Measurements from ENCODE around the gene NFATC1. TPM values are rescaled to one million over a fixed set of nuclear protein-coding genes. Genes with fewer than 3 reads are reported as not detected.

Gene NFATC1
- total and polyA plus RNA-seq, 9 donors = 8.4 to 28.3 (median 12.2) TPM

DNA sequence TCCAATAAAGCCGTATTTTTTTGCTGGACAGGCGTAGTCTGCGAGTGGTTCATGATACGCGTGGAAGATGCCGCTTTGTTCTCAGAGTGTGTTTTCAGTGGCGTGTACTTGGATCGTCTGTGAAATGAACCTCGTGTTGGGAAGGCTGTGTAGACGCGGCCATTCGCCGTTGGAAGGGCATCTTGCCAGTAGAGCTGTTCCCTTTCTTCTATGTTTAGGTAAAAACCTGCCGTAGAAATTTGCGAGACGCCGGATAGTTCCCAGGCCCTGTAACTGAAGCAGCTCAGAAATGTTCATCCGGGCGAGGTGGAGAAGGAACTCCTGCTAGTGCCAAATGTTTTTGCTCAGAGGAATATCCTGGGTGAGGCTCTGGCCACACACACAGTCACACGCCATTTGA, 133.6 kb downstream of the NFATC1 start:
- H3K9me3 ChIP-seq = no peaks in the 10 kb centered on the region
- peak in 3 of 5 donors; percentile 18 to 36 (median 24) for DNase-seq
- no peaks in the 10 kb centered on the region for H3K27me3 ChIP-seq
- no peak overlapping the region for H3K27ac ChIP-seq
- WGBS, 3 donors = 91 to 94% (median 91%) methylated on average over 20 of the region's 20 CpGs
- H3K4me1 ChIP-seq (ENCODE audit: insufficient read depth) = no peaks in the 10 kb centered on the region
- intact Hi-C loops (cut with DNase I) = loop anchor here (2.0 to 5.0 kb wide), 5 partner anchors 113 to 150 kb away; partner anchors contain the start of gene NFATC1 (in 1 of the 4)
- H3K4me3 ChIP-seq = no peak overlapping the region
- no peaks in the 10 kb centered on the region for H3K36me3 ChIP-seq
- TF ChIP-seq, protein P1, sequence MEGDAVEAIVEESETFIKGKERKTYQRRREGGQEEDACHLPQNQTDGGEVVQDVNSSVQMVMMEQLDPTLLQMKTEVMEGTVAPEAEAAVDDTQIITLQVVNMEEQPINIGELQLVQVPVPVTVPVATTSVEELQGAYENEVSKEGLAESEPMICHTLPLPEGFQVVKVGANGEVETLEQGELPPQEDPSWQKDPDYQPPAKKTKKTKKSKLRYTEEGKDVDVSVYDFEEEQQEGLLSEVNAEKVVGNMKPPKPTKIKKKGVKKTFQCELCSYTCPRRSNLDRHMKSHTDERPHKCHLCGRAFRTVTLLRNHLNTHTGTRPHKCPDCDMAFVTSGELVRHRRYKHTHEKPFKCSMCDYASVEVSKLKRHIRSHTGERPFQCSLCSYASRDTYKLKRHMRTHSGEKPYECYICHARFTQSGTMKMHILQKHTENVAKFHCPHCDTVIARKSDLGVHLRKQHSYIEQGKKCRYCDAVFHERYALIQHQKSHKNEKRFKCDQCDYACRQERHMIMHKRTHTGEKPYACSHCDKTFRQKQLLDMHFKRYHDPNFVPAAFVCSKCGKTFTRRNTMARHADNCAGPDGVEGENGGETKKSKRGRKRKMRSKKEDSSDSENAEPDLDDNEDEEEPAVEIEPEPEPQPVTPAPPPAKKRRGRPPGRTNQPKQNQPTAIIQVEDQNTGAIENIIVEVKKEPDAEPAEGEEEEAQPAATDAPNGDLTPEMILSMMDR (IDR thresholded peaks at IDR 0.05) = no peak
- no peak for TF ChIP-seq POLR2A (IDR thresholded peaks at IDR 0.05)
- TF ChIP-seq EP300 (IDR thresholded peaks at IDR 0.05) = no peak

DNA sequence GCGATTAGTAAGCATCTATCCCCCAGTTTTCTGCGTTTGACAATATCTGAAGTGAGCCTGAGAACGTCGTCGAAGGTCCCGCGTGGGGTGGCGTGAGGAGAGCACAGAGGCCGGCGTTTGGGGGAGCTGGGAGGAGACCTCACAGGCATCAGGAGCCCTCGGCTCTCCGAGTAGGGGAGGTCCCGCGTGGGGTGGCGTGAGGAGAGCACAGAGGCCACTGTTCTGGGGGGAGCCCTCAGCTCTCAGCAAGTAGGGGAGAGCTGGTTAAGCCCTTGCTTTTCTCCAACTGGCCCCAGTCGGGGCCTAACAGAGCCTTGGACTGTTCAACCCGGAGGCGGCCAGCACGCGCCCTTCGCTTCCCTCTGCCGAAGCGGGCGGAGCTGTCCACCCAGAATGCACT, 134.3 kb downstream of the NFATC1 start:
- intact Hi-C loops (cut with DNase I) = loop anchor here (2.0 to 5.0 kb wide), 5 partner anchors 112 to 151 kb away; partner anchors contain the start of gene NFATC1 (in 1 of the 4)
- peak in 3 of 5 donors; percentile 13 to 29 (median 24) for DNase-seq
- TF ChIP-seq EP300 (IDR thresholded peaks at IDR 0.05) (no peak), POLR2A (IDR thresholded peaks at IDR 0.05) (no peak)
- TF ChIP-seq, protein P1 (IDR thresholded peaks at IDR 0.05) = no peak
- H3K27ac ChIP-seq = no peak overlapping the region
- H3K4me3 ChIP-seq = no peak overlapping the region
- no peaks in the 10 kb centered on the region for H3K9me3 ChIP-seq
- H3K36me3 ChIP-seq = no peaks in the 10 kb centered on the region
- H3K4me1 ChIP-seq (ENCODE audit: insufficient read depth) = no peaks in the 10 kb centered on the region
- H3K27me3 ChIP-seq = no peaks in the 10 kb centered on the region
- 94% methylated on average over 24 of the region's 24 CpGs for WGBS, 3 donors

DNA sequence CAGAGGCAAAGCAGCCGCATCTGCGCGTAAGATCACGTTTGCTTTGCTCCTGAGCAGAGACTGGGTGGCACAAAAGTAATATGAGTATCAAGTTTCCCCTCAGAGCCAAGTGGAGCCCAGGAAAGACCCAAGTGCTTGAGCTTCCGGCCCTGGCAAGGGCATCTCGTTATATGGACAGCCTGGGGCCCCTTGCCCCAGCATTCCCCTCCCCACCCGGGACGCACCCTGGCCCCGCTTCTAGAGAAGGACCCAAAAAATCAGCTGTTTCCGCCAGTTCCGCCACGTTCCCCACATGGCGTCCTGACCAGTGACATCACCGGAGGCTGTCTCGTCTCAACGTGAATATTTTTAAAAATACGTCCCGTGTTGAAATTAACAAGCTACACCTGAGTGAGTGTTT, 135.1 kb downstream of the NFATC1 start:
- TF ChIP-seq POLR2A (IDR thresholded peaks at IDR 0.05) (no peak), EP300 (IDR thresholded peaks at IDR 0.05) (no peak)
- TF ChIP-seq, protein P1 (IDR thresholded peaks at IDR 0.05) = no peak
- intact Hi-C loops (cut with DNase I) = no loop called here
- peak in 3 of 5 donors; percentile 20 to 29 (median 27) for DNase-seq

DNA sequence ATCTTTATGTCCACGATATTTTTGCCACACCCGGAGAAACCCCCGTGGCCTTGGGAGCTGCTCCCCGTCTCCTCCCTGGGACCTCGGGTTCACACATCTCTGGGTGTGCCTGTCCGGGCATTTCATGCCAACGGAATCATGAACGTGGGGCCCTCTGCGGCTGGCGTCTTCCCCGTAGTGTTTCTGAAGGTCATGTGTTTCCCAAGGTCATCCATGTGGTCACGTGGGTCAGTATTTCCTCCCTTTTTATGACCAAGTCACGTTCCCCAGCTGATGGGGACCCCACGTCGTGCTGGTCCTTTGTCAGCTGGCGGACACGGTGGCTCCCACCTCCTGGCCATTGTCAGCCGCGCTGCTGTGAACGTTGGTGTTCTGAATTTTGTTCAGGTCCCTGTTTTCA, 135.7 kb downstream of the NFATC1 start:
- no peak overlapping the region for H3K4me3 ChIP-seq
- 39 to 79% (median 66%) methylated on average over 20 of the region's 20 CpGs for WGBS, 3 donors
- intact Hi-C loops (cut with DNase I) = no loop called here
- H3K4me1 ChIP-seq (ENCODE audit: insufficient read depth) = no peaks in the 10 kb centered on the region
- no peaks in the 10 kb centered on the region for H3K36me3 ChIP-seq
- H3K27me3 ChIP-seq = no peaks in the 10 kb centered on the region
- H3K9me3 ChIP-seq = no peaks in the 10 kb centered on the region
- DNase-seq = peak in 3 of 5 donors; percentile 17 to 33 (median 28)
- TF ChIP-seq POLR2A (IDR thresholded peaks at IDR 0.05) (no peak), EP300 (IDR thresholded peaks at IDR 0.05) (no peak)
- TF ChIP-seq, protein P1 (IDR thresholded peaks at IDR 0.05) = no peak
- H3K27ac ChIP-seq = no peak overlapping the region

More for the DNA sequence above, 135.1 kb downstream of the NFATC1 start:
- Histone ChIP-seq H3K27me3 (no peaks in the 10 kb centered on the region), H3K4me1 (ENCODE audit: insufficient read depth) (no peaks in the 10 kb centered on the region), H3K9me3 (no peaks in the 10 kb centered on the region), H3K4me3 (no peak overlapping the region), H3K27ac (no peak overlapping the region), H3K36me3 (no peaks in the 10 kb centered on the region)
- 89 to 94% (median 93%) methylated on average over 18 of the region's 18 CpGs for WGBS, 3 donors

All from ovary (tissue), 9 donors.